Right atrium auricular region (tissue), 2 donors: ENCODE data around the gene PRCD. TPM values are rescaled to one million over a fixed set of nuclear protein-coding genes. Genes with fewer than 3 reads are reported as not detected.

Source experiments
- DNase-seq: peaks from one replicate; pipeline ENCODE4 v3.0.0-alpha.2; 2019; ENCODE audit warnings: low spot score
- H3K27ac ChIP-seq, 2 donors: fragments of 200-600 bp; sonication (generic); 1 replicate in 1 of 2; 2 replicates in 1 of 2; pipeline ENCODE4 v1.5.1; 2016 to 2019
- H3K27me3 ChIP-seq, 2 donors: fragments of 200-600 bp; sonication (generic); one replicate each; pipeline versions ENCODE4 v1.5.1 to v1.6.0; 2017 to 2019
- H3K36me3 ChIP-seq: fragments of 200-600 bp; sonication (generic); one replicate; pipeline ENCODE4 v1.5.1; 2016
- H3K4me1 ChIP-seq, 2 donors: fragments of 200-600 bp; sonication (generic); one replicate each; pipeline versions ENCODE4 v1.5.1 to v1.6.0; 2017 to 2019
- H3K4me3 ChIP-seq, 2 donors: fragments of 200-600 bp; sonication (generic); 1 replicate in 1 of 2; 2 replicates in 1 of 2; pipeline ENCODE4 v1.5.1; 2017 to 2019; ENCODE audit warnings: mild to moderate bottlenecking in 1 of 2, moderate library complexity in 1 of 2
- H3K9me3 ChIP-seq, 2 donors: fragments of 200-600 bp; sonication (generic); one replicate each; pipeline ENCODE4 v1.5.1; 2019
- total RNA-seq, 2 donors: library from RNA; depleted of rRNA; stranded (reverse); fragments of >200 nt; gene quantifications; one replicate each; pipeline ENCODE4 v1.1.0, GENCODE V29; 2016
- TF ChIP-seq, protein P1 (sequence below), 2 donors: fragments of 200-600 bp; sonication (generic); IDR thresholded peaks; one replicate each; pipeline ENCODE4 v1.5.1; 2019; ENCODE audit warnings: antibody characterized with exemption in 2 of 2

The PRCD gene
- total RNA-seq, 2 donors from 2014 or later, result 2.1 to 3.5 TPM

DNA sequence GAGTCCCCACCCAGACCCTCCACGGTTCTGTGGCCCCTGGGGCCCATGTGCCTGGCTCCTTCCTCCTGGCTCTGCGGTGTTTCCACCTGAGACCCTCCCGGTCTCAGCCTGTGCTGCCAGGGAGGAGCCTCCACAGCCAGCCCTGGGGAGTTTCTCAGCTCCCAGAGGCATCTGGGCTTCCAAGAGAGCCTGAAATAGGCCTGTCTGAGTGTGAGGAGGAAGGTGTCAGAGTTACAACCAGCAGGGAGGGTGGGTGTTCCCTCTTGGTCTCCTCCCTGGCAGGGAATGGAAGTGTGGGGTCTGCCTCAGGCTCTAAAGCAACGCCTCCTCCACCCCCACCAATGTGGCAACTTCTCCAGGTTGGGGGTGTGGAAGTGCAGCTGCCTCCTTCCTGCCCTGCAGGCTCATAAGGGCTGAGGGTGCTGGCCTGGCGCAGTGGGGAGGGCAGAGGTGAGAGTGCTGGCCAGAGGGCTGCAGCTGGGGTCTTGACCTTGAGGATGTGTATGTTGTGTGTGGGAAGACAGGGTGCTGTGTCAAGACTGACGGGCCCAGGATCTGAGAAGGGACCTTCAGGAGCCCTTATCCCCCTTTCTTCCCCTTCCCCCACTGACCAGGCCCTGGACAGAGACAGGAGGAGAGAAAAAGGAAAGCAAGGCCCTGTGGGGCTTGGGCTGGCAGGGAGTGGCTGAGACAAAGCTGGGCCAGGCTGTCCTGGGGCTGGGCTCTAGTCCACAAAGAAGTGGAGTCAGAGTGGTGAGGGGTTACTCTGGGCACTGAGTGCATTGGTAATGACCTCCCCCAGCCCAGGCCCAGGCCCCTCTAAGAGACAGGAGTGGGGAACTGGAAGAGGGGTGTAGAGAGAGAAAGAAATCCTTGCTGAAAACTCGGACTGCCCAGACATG, 4.8 kb upstream of the PRCD start:
- Histone ChIP-seq H3K4me3 (peak overlapping the region in 1 of 2 donors; percentile 62), H3K27ac (peak overlapping the region; percentile 85 to 89), H3K4me1 (peaks cover 0 to 73% of the 10 kb centered on the region in 2 donors), H3K9me3 (no peaks in the 10 kb centered on the region), H3K36me3 (peaks cover 8% of the 10 kb centered on the region), H3K27me3 (no peaks in the 10 kb centered on the region)
- no peak for DNase-seq
- TF ChIP-seq, protein P1, sequence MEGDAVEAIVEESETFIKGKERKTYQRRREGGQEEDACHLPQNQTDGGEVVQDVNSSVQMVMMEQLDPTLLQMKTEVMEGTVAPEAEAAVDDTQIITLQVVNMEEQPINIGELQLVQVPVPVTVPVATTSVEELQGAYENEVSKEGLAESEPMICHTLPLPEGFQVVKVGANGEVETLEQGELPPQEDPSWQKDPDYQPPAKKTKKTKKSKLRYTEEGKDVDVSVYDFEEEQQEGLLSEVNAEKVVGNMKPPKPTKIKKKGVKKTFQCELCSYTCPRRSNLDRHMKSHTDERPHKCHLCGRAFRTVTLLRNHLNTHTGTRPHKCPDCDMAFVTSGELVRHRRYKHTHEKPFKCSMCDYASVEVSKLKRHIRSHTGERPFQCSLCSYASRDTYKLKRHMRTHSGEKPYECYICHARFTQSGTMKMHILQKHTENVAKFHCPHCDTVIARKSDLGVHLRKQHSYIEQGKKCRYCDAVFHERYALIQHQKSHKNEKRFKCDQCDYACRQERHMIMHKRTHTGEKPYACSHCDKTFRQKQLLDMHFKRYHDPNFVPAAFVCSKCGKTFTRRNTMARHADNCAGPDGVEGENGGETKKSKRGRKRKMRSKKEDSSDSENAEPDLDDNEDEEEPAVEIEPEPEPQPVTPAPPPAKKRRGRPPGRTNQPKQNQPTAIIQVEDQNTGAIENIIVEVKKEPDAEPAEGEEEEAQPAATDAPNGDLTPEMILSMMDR (IDR thresholded peaks at IDR 0.05), result no peak

DNA sequence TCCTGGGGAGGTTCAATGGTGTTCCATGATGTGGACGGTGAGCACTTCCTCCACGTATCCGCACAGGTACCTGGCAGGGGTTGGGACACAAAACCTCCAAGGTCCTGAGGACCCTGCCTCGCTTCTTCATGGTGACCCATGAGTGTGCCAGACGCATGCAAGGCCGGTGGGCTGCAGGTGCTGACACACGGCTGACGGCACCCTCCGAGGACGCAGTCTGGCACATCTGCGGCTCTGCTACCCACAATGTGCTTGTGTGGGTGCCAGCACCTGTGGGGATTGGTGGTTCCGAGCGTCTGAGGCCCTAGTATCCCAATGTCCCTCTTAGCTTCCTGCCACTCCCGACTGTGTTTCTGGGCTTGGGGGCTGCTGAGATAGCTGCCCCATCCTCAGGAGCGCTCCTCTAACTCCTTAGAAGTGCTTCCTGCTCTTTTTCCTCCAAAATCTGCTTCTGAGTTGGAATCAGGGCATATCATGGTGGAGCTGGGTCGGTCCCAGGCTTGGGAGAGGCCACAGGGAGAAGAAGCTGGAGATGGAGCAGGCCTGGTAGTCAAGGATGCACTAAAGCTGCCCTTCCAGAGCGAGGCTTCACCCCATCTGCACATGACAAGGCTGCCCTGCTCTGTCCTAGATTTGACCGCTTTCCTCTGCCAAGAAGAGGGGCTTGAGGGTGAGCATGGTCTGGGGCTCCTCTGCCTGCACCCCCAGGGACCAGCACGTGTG, 3.9 kb upstream of the PRCD start:
- Histone ChIP-seq H3K4me3 (peak overlapping the region; percentile 52 to 62), H3K27me3 (no peaks in the 10 kb centered on the region), H3K9me3 (no peaks in the 10 kb centered on the region), H3K36me3 (peaks cover 7% of the 10 kb centered on the region), H3K27ac (peak overlapping the region; percentile 85 to 89), H3K4me1 (peaks cover 0 to 71% of the 10 kb centered on the region in 2 donors)
- TF ChIP-seq, protein P1 (IDR thresholded peaks at IDR 0.05), result no peak
- DNase-seq, result no peak

DNA sequence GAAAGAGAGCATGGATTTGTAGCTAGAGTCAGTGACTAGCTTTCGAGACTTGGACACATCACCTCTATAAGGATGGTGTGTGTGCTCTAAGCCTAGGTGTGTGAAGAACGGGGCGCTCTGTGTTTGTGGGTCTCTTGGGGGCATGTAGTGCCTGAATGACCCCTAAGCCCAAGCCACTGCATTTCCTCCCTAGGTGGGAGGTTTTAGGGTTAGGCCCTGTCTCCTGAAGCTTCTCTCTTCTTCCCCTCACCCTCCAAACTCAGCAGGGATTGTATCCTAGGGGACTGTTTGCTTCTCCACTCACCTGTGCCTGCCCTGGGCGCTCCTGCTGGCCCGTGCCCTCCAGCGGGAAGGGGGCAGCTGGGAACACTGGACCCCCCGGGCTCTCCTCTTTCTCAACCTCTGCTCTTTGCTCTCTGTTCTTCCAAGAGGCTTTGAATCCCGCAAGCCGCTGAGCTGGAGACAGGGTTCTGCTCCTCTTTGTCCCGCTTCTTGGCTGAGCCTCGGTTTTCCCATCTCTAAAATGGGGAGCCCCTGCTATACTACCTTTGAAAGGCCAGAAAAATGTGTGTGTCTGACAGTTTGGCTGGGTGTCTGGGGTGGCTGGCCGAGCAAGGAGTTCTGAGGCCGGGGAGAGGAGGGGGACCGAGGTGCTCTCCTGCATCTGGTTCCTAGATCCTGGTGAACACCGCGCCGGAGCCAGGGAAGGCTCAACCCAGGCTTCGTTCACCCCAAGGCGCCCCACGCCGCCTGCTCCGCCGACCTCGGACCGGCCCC, 3.1 kb upstream of the PRCD start:
- H3K27ac ChIP-seq, result peak overlapping the region; percentile 85 to 89
- no peaks in the 10 kb centered on the region for H3K36me3 ChIP-seq
- H3K4me1 ChIP-seq, result peaks cover 0 to 71% of the 10 kb centered on the region in 2 donors
- DNase-seq, result no peak
- H3K9me3 ChIP-seq, result no peaks in the 10 kb centered on the region
- TF ChIP-seq, protein P1 (IDR thresholded peaks at IDR 0.05), result no peak
- no peaks in the 10 kb centered on the region for H3K27me3 ChIP-seq
- H3K4me3 ChIP-seq, result peak overlapping the region; percentile 52 to 62

DNA sequence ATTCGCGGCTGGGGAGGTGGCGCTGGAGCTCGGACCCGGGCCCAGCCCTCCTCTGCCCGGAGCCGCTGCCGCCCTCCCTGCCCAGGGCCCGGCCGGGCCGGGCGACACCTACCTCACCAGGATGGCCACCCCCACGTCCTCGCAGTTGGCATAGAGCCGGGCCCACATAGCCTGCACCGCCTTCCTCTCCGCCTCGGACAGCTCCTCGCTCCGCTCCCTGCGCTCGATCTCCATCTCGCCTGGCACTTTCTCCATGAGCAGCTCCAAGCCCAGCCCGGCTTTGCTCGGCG, 2.6 kb upstream of the PRCD start:
- Histone ChIP-seq H3K4me1 (peaks cover 0 to 76% of the 10 kb centered on the region in 2 donors), H3K9me3 (no peaks in the 10 kb centered on the region), H3K27ac (peak overlapping the region; percentile 85 to 89), H3K4me3 (peak overlapping the region; percentile 52 to 62), H3K27me3 (no peaks in the 10 kb centered on the region), H3K36me3 (no peaks in the 10 kb centered on the region)
- DNase-seq, result no peak
- TF ChIP-seq, protein P1 (IDR thresholded peaks at IDR 0.05), result no peak

DNA sequence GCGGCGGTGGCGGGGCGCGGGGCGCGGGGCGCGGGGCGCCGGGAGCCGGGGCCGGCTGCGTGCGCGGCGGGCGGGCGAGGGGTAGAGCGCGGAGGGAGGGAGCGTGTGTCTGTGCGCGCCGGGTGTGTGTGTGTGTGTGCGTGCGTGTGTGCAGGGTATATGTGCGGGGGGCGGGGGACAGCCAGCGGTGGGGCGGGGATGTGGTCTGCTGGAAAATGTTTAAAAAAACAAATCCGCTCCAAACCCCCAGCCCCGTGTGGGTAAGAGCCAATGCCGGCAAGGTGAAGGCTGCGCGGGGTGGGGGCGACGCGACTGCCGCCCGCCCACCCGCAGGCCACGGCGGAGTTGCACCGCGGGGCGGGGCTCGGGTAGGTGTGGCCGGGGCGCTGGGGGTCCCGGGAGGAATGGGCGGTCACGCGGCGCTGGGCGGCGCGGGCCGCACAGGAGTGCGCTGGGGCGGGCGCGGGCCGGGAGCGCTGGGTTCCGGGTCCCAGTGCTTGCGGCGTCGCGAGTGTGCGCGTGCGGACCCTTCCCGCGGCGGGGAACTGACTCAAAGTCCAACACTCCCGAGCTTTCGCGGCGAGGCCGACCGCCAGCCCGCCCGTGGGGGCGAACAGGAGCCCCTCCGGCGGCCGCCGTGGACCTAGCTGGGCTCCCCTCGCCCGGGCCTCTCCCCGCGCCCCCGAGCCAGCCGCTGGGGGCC, 2.1 kb upstream of the PRCD start, which contains the start of gene CYGB:
TSS of gene CYGB (minus strand) at position 132 of the 703 bp plus-strand sequence. CDS start 167 bp downstream, outside the sequence.
- no peak for DNase-seq
- TF ChIP-seq, protein P1 (IDR thresholded peaks at IDR 0.05), result no peak
- Histone ChIP-seq H3K27me3 (no peaks in the 10 kb centered on the region), H3K4me3 (peak within 1 kb of the TSS; percentile 52 to 62), H3K9me3 (no peaks in the 10 kb centered on the region), H3K36me3 (no peaks in the 10 kb centered on the region), H3K27ac (peak within 1 kb of the TSS; percentile 85 to 89), H3K4me1 (peaks cover 0 to 78% of the 10 kb centered on the region in 2 donors)
